Measurements from ENCODE around the gene MIAT. TPM values are rescaled to one million over a fixed set of nuclear protein-coding genes. Genes with fewer than 3 reads are reported as not detected.

Gene MIAT
- total RNA-seq, 3 donors from 2014 or later (not counting 1 experiment from before 2014, with no cell fraction given): 75.3 to 105 (median 76.3) TPM

GRCh38 chr22:26724414-26724813 lies 67.0 kb downstream of the MIAT start:
- ATAC-seq: no peak

DNA sequence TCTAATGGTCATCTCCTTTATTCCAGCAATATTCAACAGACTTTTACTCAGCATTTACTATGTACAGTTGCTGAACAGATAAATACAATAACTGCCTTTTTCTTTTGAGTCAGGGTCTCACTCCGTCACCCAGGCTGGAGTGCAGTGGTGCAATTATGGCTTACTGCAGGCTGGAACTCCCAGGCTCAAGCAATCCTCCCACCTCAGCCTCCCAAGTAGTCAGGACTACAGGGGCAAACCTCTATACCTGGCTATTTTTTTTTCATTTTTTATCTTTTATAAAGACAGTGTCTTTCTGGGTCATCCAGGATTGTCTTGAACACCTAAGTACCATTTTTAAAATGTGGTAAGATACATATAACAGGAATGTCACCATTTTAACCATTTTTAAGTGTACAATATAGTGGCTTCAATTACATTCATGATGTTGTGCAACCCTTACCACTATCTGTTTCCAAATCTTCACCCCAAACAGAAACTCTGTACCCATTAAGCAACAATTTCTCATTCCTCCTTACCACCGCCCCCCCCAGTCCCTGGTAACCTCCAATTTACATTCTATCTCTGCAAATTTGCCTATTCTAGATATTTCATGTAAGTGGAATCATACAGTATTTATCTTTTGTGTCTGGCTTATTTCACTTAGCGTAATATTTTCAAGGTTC lies 67.8 kb downstream of the MIAT start:
- peaks cover 13 to 37% of the 10 kb centered on the region in 2 donors for H3K4me1 Mint-ChIP-seq
- H3K36me3 Mint-ChIP-seq: peaks cover 6% of the 10 kb centered on the region
- no peaks in the 10 kb centered on the region for H3K27me3 Mint-ChIP-seq (ENCODE audit: low read depth in 2 of 2)
- H3K4me3 Mint-ChIP-seq: no peak overlapping the region
- no peak overlapping the region for H3K4me3 ChIP-seq (ENCODE audit: low read length)
- ATAC-seq (no peak), DNase-seq (no peak)
- H3K4me1 ChIP-seq (ENCODE audit: control insufficient read depth, insufficient read depth, low read length): no peaks in the 10 kb centered on the region
- intact Hi-C loops (cut with micrococcal nuclease): no loop called here
- peaks cover 12% of the 10 kb centered on the region for H3K36me3 ChIP-seq (ENCODE audit: control insufficient read depth, insufficient read depth, low read length)
- no peaks in the 10 kb centered on the region for H3K9me3 ChIP-seq (ENCODE audit: control insufficient read depth, insufficient read depth, low read length)
- no peak for TF ChIP-seq CTCF (IDR thresholded peaks at IDR 0.05)
- no peaks in the 10 kb centered on the region for H3K9me3 Mint-ChIP-seq
- no peaks in the 10 kb centered on the region for H3K27me3 ChIP-seq (ENCODE audit: control insufficient read depth, insufficient read depth, low read length)
- H3K27ac Mint-ChIP-seq: peak overlapping the region in 1 of 2 donors; percentile 41
- 85% methylated on average over 2 of the region's 3 CpGs for WGBS (ENCODE audit: insufficient coverage)
- no peak overlapping the region for H3K27ac ChIP-seq (ENCODE audit: low read length)

More at GRCh38 chr22:26724414-26724813, 67.0 kb downstream of the MIAT start:
- H3K36me3 Mint-ChIP-seq: peaks cover 6% of the 10 kb centered on the region
- peaks cover 13 to 38% of the 10 kb centered on the region in 2 donors for H3K4me1 Mint-ChIP-seq
- 91% methylated on average over 6 of the region's 6 CpGs for WGBS (ENCODE audit: insufficient coverage)
- no peaks in the 10 kb centered on the region for H3K9me3 Mint-ChIP-seq
- intact Hi-C loops (cut with micrococcal nuclease): no loop called here
- no peak overlapping the region for H3K4me3 Mint-ChIP-seq
- TF ChIP-seq CTCF (IDR thresholded peaks at IDR 0.05): no peak
- H3K27me3 Mint-ChIP-seq (ENCODE audit: low read depth in 2 of 2): no peaks in the 10 kb centered on the region
- peaks cover 17% of the 10 kb centered on the region for H3K36me3 ChIP-seq (ENCODE audit: control insufficient read depth, insufficient read depth, low read length)
- no peaks in the 10 kb centered on the region for H3K9me3 ChIP-seq (ENCODE audit: control insufficient read depth, insufficient read depth, low read length)
- H3K27ac ChIP-seq (ENCODE audit: low read length): no peak overlapping the region
- H3K4me1 ChIP-seq (ENCODE audit: control insufficient read depth, insufficient read depth, low read length): no peaks in the 10 kb centered on the region
- DNase-seq: no peak
- H3K27ac Mint-ChIP-seq: peak overlapping the region in 1 of 2 donors; percentile 41
- H3K27me3 ChIP-seq (ENCODE audit: control insufficient read depth, insufficient read depth, low read length): no peaks in the 10 kb centered on the region
- no peak overlapping the region for H3K4me3 ChIP-seq (ENCODE audit: low read length)

Other genes with a start within 250 kb of the MIAT start
- 1 to 10 TPM; 1.6 to 3.0 (median 1.9) TPM for gene ASPHD2, start 228.3 kb upstream of the MIAT start, total RNA-seq
- 10 to 100 TPM; 44.8 to 53.6 (median 50.7) TPM for gene HPS4, start 173.8 kb upstream of the MIAT start, total RNA-seq
- gene SRRD, start 173.7 kb upstream of the MIAT start, total RNA-seq: 10 to 100 TPM; 18.8 to 21.5 (median 21.4) TPM
- 100 to 1,000 TPM; 108 to 131 (median 124) TPM for gene TFIP11, start 145.1 kb upstream of the MIAT start, total RNA-seq
- gene TPST2, start 67.5 kb upstream of the MIAT start, total RNA-seq: 100 to 1,000 TPM; 145 to 206 (median 155) TPM
- gene CRYBB1, start 39.6 kb upstream of the MIAT start, total RNA-seq: not detected
- under 1 TPM in 1 of 3 donors, not detected in 2; 0.59 TPM for gene CRYBA4, start 35.6 kb upstream of the MIAT start, total RNA-seq